PC-9 (cell line): ENCODE measurements around the gene NUP210. TPM values are rescaled to one million over a fixed set of nuclear protein-coding genes. Genes with fewer than 3 reads are reported as not detected.

Source experiments
- BruUV-seq: library from RNA; stranded (reverse); fragments of 400-500 nt; replicated peaks from 2 replicates; lab custom pipeline; 2021; lab: Mats Ljungman, UMichigan
- CTCF ChIA-PET: fragments of 300-600 bp; sonication (Branson Sonifier 250); formaldehyde crosslinking; loops from one replicate; lab custom pipeline; 2022; ENCODE audit warnings: antibody characterized with exemption; lab: Charles Lee
- POLR2A ChIA-PET: fragments of 300-600 bp; sonication (Branson Sonifier 250); formaldehyde crosslinking; loops from one replicate; lab custom pipeline; 2022; ENCODE audit warnings: antibody characterized with exemption; ENCODE audit not compliant: unreplicated experiment; lab: Charles Lee
- DNase-seq, 2 experiments: peaks; one replicate each; pipeline versions ENCODE4 v3.0.0 to v3.0.0-alpha.2; 2015 to 2022; ENCODE audit warnings: mixed read lengths in 1 of 2
- H2AFZ ChIP-seq: fragments of 200-600 bp; sonication (generic); 2 replicates; pipeline ENCODE4 v1.8.1; 2017; ENCODE audit warnings: antibody characterized with exemption
- H3F3A ChIP-seq: fragments of 200-600 bp; sonication (generic); 2 replicates; pipeline ENCODE4 v1.8.1; 2017; ENCODE audit warnings: antibody characterized with exemption, mild to moderate bottlenecking, low read depth; ENCODE audit not compliant: insufficient read depth
- H3K27ac ChIP-seq: fragments of 200-600 bp; sonication (generic); 2 replicates; pipeline ENCODE4 v1.6.1; 2016; ENCODE audit warnings: mixed run types
- H3K27me3 ChIP-seq: fragments of 200-600 bp; sonication (generic); 2 replicates; pipeline ENCODE4 v1.6.1; 2016; ENCODE audit warnings: low read depth, mixed run types; ENCODE audit not compliant: insufficient read depth
- H3K36me3 ChIP-seq: fragments of 200-600 bp; sonication (generic); 2 replicates; pipeline ENCODE4 v1.6.1; 2016; ENCODE audit warnings: low read depth, mixed run types
- H3K4me1 ChIP-seq: fragments of 200-600 bp; sonication (generic); replicated peaks from 2 replicates; pipeline ENCODE4 v1.6.1; 2016; ENCODE audit warnings: mixed run types; ENCODE audit not compliant: insufficient read depth
- H3K4me2 ChIP-seq: fragments of 200-600 bp; sonication (generic); 2 replicates; pipeline ENCODE4 v1.6.1; 2017; ENCODE audit warnings: mixed run types
- H3K4me3 ChIP-seq: fragments of 200-600 bp; sonication (generic); 2 replicates; pipeline ENCODE4 v1.6.1; 2016; ENCODE audit warnings: mixed run types
- H3K79me2 ChIP-seq: fragments of 200-600 bp; sonication (generic); 2 replicates; pipeline ENCODE4 v1.6.1; 2017; ENCODE audit warnings: low read depth, mixed run types
- H3K9me2 ChIP-seq: fragments of 200-600 bp; sonication (generic); 2 replicates; pipeline ENCODE4 v1.8.1; 2017; ENCODE audit warnings: mild to moderate bottlenecking; ENCODE audit not compliant: insufficient read depth
- H3K9me3 ChIP-seq: fragments of 200-600 bp; sonication (generic); 2 replicates; pipeline ENCODE4 v1.8.1; 2016; ENCODE audit warnings: low read depth; ENCODE audit not compliant: insufficient read depth
- H4K20me1 ChIP-seq: fragments of 200-600 bp; sonication (generic); 2 replicates; pipeline ENCODE4 v1.8.1; 2017; ENCODE audit not compliant: insufficient read depth
- CTCF ChIP-seq: fragments of 200-600 bp; sonication (generic); conservative IDR thresholded peaks from 2 replicates; pipeline ENCODE4 v1.6.1; 2017; ENCODE audit warnings: mixed run types, antibody characterized with exemption, mild to moderate bottlenecking, moderate library complexity
- EZH2 ChIP-seq: fragments of 200-600 bp; sonication (generic); IDR thresholded peaks from 2 replicates; pipeline ENCODE4 v1.8.0; 2017; ENCODE audit warnings: antibody characterized with exemption, low read depth
- intact Hi-C: fragments of 100-400 bp; cut with micrococcal nuclease; formaldehyde crosslinking; loops from one replicate; pipeline ENCODE4 v1.10.0; 2022; ENCODE audit not compliant: unreplicated experiment
- total RNA-seq: library from RNA; stranded (reverse); gene quantifications from 2 replicates; pipeline ENCODE4 v1.2.3, GENCODE V29; 2021

Gene NUP210
- total RNA-seq, 1 experiment from 2014 or later: 84.0 TPM

- CTCF ChIA-PET: no interaction called here
- Histone ChIP-seq H3K27me3 (no peaks in the 10 kb centered on the region), H2AFZ (no peak overlapping the region), H3K4me1 (no peaks in the 10 kb centered on the region), H3K27ac (no peak overlapping the region), H3F3A (no peaks in the 10 kb centered on the region), H4K20me1 (no peaks in the 10 kb centered on the region), H3K9me3 (no peaks in the 10 kb centered on the region), H3K36me3 (peaks cover 16% of the 10 kb centered on the region), H3K4me2 (no peak overlapping the region), H3K9me2 (no peaks in the 10 kb centered on the region), H3K4me3 (no peak overlapping the region), H3K79me2 (no peaks in the 10 kb centered on the region)
- TF ChIP-seq EZH2: no peak
- TF ChIP-seq CTCF: no peak
- POLR2A ChIA-PET: no interaction called here
- intact Hi-C loops: no loop called here
- no peak for DNase-seq
- no TSS peak for BruUV-seq
These were observed 100.4 kb downstream of the NUP210 start for GRCh38 chr3:13319564-13320220.

- Histone ChIP-seq H3K9me3 (no peaks in the 10 kb centered on the region), H3K9me2 (no peaks in the 10 kb centered on the region), H3K79me2 (no peaks in the 10 kb centered on the region), H3K36me3 (peaks cover 16% of the 10 kb centered on the region), H3K27me3 (no peaks in the 10 kb centered on the region), H3F3A (no peaks in the 10 kb centered on the region; the same call in 1 of the 2 replicates), H3K27ac (no peak overlapping the region), H3K4me2 (no peak overlapping the region), H4K20me1 (no peaks in the 10 kb centered on the region), H2AFZ (no peak overlapping the region), H3K4me3 (no peak overlapping the region), H3K4me1 (no peaks in the 10 kb centered on the region)
- TF ChIP-seq CTCF (no peak), EZH2 (no peak)
- DNase-seq: no peak
- ChIA-PET POLR2A (no interaction called here), CTCF (no interaction called here)
- intact Hi-C loops: no loop called here
- BruUV-seq: no TSS peak
These were observed 101.3 kb downstream of the NUP210 start for GRCh38 chr3:13318626-13319470.

GRCh38 chr3:13317596-13318320 is 102.4 kb downstream of the NUP210 start:
- Histone ChIP-seq H2AFZ (no peak overlapping the region), H3K27me3 (no peaks in the 10 kb centered on the region), H3K4me1 (no peaks in the 10 kb centered on the region), H3K9me2 (no peaks in the 10 kb centered on the region), H3K79me2 (no peaks in the 10 kb centered on the region), H3F3A (no peaks in the 10 kb centered on the region; the same call in 1 of the 2 replicates), H3K27ac (no peak overlapping the region), H3K36me3 (peaks cover 13% of the 10 kb centered on the region), H3K9me3 (no peaks in the 10 kb centered on the region), H3K4me3 (no peak overlapping the region), H3K4me2 (no peak overlapping the region), H4K20me1 (no peaks in the 10 kb centered on the region)
- TF ChIP-seq CTCF (no peak), EZH2 (no peak)
- DNase-seq: no peak
- POLR2A ChIA-PET: no interaction called here
- intact Hi-C loops: no loop called here
- CTCF ChIA-PET: no interaction called here
- BruUV-seq: no TSS peak
